GM21528 (cell line): ENCODE data around the gene MEGF6.

Experiments used
- ATAC-seq: cut with Tn5 transposase; IDR thresholded peaks from one replicate; pipeline ENCODE4 v1.9.1; 2021; ENCODE audit warnings: mild to moderate bottlenecking, moderate library complexity; ENCODE audit not compliant: unreplicated experiment, low FRiP score

The MEGF6 gene

DNA sequence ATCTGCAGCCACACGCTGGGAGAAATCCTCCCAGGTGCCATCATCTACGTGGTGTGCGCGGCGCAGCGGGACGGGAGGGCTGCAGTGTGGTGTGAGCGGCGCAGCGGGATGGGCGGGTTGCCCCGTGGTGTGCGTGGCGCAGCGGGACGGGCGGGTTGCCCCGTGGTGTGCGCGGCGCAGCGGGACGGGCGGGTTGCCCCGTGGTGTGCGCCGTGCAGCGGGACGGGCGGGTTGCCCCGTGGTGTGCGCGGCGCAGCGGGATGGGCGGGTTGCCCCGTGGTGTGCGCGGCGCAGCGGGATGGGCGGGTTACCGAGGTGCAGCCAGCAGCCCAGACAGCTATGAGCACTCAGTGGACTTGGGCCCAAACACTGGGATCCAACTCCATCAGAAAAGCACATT is 33.9 kb upstream of the MEGF6 start:
- ATAC-seq: no peak

DNA sequence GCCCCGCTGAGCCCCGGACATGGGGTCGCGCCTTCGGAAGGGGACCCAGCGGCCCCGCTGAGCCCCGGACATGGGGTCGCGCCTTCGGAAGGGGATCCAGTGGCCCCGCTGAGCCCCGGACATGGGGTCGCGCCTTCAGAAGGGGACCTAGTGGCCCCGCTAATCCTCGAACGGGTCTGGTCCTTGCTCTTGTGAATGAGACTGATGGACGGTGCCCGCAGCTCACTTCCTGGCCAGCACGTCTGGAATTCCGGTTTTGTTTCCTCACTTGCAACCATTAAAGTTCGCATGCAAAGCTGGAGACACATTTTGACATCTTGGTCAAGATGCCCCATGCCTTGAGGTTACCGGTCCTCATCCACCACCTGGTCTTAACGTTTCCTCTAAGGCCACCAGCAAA is 33.0 kb upstream of the MEGF6 start:
- no peak for ATAC-seq

DNA sequence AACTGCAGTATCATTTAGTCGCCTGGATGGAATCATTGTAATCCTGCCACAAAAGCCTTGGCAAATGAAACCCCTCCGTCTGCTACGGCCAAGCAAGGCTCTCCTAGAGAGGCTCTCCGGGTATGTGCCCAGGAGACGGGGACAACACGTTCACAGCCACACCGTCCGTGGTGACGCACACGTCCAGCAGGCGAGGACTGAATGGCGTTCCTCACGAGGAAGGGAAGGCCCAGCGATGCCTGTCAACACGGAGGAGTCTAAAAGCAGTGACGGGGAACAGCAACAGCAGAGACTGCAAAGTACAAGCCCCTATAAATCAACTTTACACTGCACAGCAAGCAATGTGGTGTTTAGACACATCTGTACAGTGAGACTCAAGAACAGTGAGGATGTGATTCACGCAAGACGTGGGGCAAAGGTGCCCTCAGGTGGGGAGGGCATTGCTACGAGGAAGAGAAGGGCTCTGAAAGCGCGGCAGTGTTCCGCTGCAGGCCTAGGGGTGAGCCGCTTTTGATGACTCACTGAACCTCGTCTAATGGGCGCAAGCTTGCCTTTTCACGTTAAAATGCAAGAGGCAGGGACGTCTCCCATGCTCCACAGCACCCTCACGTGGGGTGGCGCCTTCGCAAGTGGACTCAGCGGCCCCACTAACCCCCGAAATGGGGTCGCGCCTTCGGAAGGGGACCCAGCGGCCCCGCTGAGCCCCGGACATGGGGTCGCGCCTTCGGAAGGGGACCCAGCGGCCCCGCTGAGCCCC is 31.8 kb upstream of the MEGF6 start:
- ATAC-seq: no peak

GRCh38 chr1:3641816-3642215 is 30.5 kb upstream of the MEGF6 start:
- ATAC-seq: no peak

DNA sequence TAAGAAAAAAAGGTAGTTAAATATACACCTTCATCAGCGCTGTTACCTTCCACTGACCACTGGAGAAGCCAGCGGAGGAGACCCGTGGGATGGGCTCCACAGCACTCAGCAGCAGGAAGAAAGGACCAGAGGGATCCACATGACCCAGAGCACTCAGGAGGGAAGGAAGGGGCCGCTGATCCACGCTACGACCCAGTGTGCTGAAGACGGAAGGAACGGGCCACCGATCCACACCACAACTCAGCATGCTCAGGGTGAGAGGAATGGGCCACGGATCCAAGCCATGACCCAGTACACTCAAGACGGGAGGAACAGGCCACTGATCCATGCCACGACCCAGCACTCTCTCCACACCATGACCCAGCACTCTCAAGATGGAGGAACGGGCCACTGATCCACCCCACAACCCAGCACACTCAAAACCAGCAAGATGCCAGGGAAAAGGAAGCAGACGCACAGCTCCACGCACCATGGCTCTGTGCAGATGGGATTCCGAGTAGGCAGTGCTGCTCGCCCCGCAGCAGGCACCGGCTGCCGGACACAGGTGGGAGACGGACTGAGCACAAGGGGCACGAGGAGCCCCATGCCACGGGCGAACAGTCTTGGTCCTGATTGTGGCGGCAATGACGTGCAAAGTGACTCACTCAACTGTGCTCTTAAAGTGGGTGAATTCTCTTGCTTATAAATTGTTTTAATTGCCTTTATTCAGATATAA is 29.9 kb upstream of the MEGF6 start:
- ATAC-seq: no peak

DNA sequence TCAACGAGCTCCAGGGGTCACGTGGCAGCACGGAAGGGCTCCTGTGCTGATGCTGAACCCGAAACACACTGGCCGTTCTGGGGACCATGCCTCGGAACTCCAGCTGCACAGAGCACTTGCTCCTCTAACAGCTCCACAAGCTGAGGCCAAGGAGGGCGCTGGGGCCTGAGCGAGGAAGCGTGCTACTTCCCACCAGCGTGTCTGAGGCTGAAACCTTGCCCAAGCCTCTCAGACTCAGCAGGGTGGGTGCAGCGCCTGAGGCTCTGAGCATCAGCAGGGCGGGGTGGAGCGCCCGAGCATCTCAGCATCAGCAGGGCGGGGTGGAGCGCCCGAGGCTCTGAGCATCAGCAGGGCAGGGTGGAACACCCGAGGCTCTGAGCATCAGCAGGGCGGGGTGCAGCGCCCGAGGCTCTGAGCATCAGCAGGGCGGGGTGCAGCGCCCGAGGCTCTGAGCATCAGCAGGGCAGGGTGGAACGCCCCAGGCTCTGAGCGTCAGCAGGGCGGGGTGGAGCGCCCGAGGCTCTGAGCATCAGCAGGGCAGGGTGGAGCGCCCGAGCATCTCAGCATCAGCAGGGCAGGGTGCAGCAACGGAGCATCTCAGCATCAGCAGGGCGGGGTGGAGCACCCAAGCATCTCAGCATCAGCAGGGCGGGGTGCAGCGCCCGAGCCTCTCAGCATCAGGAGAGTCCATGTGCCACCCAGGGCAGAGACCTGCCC is 29.0 kb upstream of the MEGF6 start:
- ATAC-seq: no peak

DNA sequence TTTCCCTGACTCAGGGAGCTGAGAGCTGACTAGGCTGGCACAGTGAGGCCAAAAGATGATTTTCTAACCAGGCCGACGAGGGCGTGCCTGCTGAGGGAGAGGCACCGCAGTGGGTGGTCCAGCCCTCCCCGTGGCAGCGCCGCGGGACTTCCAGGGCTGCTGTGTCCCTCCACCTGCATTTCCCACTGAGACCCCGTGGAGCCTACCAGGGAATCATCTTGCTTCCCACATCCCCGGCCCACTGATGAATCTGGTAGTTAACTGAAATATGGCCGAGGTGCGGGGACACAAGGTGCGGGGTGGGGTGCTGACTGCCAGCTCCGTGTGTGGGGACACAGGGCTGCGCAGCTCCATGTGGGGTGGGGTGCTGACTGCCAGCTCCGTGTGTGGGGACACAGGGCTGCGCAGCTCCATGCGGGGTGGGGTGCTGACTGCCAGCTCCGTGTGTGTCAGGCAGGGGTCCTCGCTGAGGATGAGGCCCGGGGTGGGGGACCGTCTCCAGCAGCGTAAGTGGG is 28.1 kb upstream of the MEGF6 start:
- no peak for ATAC-seq

GRCh38 chr1:3638676-3639075 is 27.4 kb upstream of the MEGF6 start:
- ATAC-seq: no peak

DNA sequence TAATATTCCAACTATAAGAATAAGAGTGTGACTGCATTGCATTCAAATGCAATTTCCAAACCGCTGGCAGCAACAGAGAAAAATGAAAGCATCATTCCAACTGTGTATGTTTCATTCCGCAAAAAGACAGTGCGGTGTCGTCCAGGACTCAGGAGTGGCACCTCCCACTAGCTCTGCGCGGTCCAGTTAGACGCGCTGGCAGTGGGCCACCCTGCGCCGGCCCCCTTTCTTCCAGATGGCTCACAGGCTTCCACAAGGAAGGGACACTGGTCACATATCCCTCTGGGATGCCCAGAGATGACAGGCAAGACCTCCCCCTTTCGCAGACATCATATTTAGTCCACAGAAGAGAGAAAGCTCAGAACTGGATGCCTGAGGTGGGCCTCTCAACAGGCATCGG is 26.7 kb upstream of the MEGF6 start:
- no peak for ATAC-seq

DNA sequence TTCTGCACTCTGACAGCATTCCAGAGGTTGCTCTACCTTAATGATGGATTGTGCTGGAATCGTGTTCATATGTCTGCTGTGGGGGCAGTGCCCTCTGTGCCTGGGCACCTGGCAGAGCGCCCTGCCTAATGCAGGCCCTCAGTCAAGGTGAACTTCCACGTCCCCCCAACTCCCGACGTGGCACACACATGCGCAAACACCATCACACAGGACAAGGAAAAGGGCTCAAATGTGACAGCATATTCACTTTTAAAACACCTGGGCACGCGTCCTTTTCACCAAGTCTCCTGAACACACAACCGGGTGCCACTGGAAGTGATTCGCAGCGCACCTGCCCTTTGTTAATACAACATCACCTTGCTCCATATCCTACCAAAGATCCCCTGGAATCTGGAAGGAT is 25.2 kb upstream of the MEGF6 start:
- no peak for ATAC-seq

- no peak for ATAC-seq
Observed at GRCh38 chr1:3636080-3636479, 24.8 kb upstream of the MEGF6 start.

DNA sequence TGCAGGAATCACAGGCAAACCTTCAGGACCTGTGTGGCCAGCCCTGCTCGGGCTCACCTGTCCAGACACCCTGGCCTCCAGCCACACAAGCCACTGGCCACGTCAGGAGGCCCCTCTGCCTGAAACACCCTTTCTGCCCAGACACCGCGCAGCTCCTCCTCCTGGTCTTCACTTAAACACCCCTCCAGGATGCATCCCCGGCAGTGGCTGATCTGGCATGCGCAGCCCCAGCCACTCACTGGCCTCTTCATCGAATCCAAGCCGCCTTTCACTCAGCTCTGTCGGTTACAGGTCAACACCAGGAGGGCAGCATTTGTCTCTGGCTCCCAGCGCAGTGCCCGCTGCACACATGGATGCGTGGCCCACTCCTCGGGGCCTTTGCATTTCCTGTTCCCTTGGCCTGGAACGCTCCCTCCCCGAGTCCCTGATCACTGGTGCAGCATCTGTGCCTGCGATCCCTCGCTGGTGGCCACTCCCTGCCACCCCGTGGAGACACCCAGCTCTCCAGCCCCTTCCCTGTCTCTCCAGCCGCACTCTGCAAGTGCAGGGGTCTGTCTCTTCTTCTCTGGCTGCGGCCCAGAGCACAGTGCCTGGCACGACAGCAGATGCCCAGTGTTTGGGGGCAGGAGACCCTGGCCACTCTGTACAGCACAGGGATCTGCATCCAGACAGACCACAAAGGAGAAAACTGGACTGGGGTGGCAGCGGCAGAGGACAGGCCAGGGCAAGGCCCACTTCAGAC is 22.9 kb upstream of the MEGF6 start:
- no peak for ATAC-seq

GRCh38 chr1:3633344-3634058 is 22.2 kb upstream of the MEGF6 start:
- ATAC-seq: no peak

GRCh38 chr1:3632716-3633343 is 21.5 kb upstream of the MEGF6 start:
- ATAC-seq: no peak

DNA sequence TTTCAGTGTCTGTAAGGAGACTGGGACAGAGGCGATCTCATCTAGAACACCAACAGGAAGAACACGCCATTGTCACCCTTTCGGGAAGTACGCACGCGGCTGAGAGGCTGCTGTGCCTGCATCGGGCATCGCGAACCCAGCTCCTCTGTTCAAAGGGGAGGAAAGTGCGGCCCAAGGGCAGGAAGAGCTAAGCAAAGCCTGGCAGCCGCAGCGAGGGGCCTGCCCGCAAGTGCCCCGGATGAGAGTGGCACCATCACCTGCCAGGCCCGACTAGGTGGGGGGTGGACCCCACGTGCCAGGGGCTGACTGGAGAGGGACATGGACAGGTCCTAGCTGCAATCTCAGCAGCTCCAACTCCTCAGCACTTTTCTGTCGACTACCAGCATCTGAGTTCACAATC is 21.0 kb upstream of the MEGF6 start:
- no peak for ATAC-seq

- ATAC-seq: no peak
Observed at GRCh38 chr1:3631320-3632260, 20.3 kb upstream of the MEGF6 start.

DNA sequence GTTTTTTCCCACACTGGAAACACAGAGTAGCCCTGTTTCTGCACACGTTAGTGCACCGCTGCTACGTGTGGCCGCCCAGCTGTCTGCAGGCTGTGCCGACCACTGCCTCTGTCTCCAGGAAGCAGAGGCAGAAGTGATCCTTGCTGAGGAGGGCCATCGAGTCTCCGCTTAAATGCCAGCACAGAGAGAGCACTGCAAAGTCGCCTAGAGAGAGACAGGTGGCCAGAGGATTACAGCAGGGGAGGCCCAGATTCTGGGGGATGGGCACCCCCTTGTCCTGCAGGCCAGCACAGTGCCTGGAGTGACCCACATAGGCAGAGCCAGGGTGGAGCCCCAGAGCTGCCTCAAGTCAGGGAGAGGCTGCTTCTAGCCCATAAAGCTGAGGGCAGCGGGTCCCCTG is 19.6 kb upstream of the MEGF6 start:
- no peak for ATAC-seq

GRCh38 chr1:3630161-3630611 is 18.9 kb upstream of the MEGF6 start:
- no peak for ATAC-seq
